Erythroblast (primary cell): ENCODE results near the gene NMUR1.

Experiments used
- GATA1 ChIP-seq: IDR thresholded peaks from 2 replicates; pipeline ENCODE4 v1.6.1; 2011; ENCODE audit warnings: low read depth, mild to moderate bottlenecking, control low read depth, low read length, moderate library complexity
- POLR2A ChIP-seq: IDR thresholded peaks from 2 replicates; pipeline ENCODE4 v1.6.1; 2011; ENCODE audit warnings: mild to moderate bottlenecking, low read length

- no peak for TF ChIP-seq POLR2A
- no peak for TF ChIP-seq GATA1
Measured at GRCh38 chr2:231557571-231558217, 27.4 kb upstream of the NMUR1 start.
